Stimulated activated CD8-positive, alpha-beta memory T cell treated with anti-CD3 and anti-CD28 coated beads, Interleukin-4, amount 100 ng/mL, for 24 hours (primary cell): Measurements from ENCODE around the gene LRP2.
"Not testable (repeated sequence)": the region's sequence is repeated elsewhere in the genome, so short reads cannot be mapped to it uniquely, and the experiment has no call there.

Experiments
- DNase-seq: peaks from one replicate; pipeline ENCODE4 v3.0.0-alpha.2; 2020; ENCODE audit warnings: low read depth

Gene LRP2

DNA sequence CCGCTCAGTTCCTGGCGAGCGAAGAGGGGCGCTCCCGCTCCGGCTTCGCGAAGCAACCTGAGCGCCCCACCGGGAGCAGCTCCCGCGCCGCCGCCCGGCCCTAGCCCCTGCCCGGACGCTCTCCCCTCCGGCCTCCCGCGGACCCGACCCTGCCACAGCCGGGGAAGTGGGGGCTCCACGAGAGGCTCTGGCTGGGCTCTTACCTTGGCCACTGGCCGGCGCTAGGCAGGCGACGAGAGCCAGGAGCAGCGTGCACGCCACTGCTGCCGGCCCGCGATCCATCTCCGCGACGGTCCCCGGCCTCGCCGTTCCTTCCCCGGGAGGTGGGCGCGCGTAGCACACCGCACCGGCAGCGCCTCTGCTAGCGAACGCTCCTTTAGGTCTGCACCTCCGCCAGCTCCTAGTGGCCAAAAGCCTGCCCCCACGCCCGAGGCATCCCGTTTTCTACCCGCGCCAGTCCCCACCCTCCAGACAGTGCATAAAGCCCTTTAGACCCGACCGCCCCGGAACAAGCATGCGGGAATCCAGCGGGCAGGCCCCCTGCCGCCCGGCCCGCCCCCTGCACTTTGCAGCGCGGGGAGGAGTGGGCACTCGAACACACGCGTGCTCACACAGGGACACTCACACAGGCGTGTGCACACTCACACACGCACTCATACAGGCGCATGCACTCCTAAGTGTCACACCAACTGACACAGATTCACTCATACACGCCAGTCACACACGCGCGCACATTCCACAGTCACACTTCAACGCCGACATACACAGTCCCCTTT lies at the start of gene LRP2:
LRP2 (minus strand) TSS at position 417 of the 776 bp plus-strand sequence; CDS start at position 282, 135 bp downstream.
- no peak for DNase-seq

DNA sequence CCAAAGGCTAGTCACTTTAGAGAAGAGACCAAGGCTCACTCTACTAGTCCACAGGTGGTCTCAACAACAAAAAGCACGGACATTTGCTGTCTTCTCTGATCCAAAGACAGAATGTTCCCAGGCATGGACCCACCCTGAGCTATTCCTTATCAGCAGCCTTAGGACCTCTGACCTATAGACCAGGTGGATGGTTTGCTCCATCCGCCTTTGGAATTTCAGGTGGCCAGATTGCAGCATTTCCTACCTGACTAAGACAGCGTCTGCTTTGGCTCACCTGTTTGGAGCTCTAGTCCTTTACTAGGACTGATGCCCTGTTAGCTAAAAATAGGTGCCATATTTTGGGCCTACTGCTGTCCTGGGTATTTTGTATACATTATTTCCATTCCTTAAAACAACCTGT lies 44.6 kb upstream of the LRP2 start:
- DNase-seq = no peak

DNA sequence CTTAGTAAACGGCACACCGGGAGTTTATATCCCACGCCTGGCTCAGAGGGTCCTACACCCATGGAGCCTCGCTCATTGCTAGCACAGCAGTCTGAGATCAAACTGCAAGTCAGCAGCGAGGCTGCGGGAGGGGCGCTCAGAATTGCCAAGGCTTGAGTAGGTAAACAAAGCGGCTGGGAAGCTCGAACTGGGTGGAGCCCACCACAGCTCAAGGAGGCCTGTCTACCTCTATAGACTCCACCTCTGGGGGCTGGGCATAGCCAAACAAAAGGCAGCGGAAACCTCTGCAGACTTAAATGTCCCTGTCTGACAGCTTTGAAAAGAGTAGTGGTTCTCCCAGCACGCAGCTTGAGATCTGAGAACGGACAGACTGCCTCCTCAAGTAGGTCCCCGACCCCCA lies 37.2 kb upstream of the LRP2 start:
- not testable (repeated sequence) for DNase-seq

DNA sequence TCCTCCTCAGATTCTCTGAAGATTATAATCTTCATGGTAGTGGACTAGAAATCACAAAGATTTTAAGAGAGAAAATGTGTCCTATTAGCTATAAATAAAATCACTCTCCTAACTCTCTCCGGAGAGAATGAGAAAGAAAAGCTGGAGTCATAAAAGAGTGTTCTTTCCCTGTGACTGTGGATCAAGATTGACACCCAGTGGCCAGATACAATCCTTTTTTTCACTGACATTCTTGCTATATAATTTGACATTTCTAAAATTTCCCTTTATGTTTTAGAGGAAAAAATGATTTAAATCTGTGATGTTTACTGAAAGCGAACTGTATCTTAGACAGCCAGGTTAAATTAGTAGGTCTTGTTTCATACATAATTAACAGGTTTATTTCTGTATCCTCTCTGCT lies 35.4 kb upstream of the LRP2 start:
- no peak for DNase-seq

DNA sequence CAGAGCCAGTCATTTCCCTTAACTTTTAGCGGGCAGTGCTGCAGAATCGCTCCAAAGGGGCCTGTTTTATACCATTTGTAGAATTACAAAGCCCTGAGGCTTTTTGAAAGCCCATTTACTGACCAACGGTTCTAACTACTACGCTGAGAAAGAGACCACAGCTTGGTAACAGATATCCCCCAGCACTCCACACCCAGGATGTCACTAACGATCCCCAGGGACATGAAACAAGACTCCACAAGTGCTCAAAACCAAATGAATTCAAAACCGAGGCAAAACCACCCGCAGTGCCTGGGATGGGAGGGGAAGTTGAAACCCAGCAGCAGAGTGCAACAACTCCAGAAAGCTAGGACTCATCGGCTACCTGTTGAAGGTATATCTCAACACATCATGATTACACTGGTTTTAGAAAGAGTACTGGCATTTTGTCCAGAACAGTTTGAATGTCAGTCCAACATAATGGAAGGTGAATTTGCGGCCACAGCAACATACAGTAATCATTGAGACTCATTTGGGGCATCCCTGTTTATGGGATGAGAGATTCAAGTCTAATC lies 33.6 kb upstream of the LRP2 start:
- no peak for DNase-seq

DNA sequence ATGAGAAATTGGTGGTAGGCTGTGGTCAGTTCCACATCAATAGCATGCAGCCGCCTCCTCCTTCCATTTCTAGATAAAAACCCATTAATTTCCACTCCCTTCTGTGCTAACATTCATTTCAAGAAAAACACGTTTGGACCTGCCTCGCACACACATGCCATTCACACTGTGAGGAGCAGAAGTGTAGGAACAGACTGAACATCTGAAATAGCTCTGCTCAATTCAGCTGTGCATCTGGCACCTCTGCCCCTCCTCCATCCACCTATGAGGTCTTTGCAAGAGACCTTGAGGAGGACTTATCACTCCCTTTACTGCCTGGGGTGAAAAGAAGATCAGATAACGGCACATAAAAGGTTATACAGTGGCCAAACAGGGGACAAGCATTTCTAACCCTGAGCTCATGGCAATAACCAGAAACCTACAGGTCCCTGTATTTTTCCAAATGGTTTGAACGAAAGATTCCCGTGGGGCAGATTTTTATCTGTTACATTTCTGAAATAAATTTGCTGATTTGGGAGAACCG lies 30.8 kb upstream of the LRP2 start:
- no peak for DNase-seq

DNA sequence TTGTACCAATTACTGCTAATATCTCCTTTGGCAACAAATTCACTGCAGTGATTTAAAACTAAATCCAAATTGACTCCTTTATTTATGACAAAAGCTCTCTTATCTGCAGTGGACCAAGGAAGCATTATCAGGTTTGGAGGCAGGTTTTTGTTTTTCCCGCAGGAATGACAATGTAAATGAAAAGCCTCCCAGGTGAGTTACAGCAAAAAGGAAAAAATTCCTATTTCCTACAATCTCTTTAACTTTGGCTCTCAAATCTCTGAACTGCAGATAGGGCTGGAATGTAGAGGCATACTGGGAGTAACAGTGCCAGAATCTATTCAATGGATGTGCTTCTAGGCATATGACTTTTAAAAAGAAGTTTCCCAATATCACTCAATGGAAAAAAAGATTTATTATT lies 28.9 kb upstream of the LRP2 start:
- no peak for DNase-seq

DNA sequence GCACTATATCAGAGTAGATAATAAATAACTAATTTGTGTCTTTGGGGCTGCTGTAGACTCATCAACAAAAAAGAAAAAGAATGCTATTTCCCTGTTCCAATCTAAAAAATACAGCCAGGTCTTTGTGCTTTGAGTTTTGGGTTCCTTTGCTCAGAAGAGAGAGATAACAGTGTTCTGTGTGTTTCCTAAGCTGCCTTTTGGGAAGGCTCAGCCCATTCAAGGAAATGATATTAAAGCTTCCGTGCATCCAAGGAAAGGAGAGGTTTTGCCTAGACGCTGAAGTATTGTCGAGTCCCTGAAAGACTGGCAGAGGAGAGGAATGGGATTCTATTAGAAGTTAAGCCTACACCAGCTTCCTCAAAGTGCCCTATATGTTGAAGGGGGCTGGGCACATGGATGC lies 25.8 kb upstream of the LRP2 start:
- DNase-seq = no peak

DNA sequence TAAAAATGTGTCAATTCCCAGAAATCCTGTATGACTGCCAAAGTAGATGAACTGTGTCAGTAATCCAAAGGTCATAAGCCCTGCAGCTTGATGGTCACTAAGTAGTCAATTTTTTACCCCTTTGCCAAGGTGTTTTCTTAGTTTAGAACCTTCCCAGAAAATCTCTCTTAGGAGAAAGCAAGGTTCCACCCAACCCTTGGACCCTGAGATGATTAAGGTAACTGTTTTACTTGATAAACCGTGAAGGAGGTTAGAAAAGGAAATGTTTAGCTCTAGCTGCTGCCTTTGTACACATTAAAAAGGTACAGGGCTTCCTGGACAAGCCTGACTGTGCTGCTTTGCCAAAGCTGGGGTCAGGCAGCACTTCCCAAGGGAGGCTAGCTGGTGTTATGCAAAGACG lies 24.4 kb upstream of the LRP2 start:
- no peak for DNase-seq

DNA sequence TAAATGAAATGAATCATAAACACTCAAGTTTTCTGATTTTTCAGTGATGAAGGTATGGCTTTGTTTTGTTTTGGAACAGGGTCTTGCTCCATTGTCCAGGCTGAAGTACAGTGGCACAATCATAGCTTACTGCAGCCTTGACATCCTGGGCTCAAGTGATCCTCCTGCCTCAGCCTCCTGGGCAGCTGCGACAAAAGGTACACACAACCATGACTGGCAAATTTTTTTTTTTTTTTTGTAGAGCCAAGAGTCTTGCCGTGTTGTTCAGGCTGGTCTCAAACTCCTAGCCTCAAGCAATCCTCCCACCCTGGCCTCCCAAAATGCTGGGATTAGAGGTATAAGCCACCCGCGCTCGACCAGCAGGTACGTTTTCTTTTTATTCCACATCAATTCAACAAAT lies 22.5 kb upstream of the LRP2 start:
- DNase-seq = no peak

DNA sequence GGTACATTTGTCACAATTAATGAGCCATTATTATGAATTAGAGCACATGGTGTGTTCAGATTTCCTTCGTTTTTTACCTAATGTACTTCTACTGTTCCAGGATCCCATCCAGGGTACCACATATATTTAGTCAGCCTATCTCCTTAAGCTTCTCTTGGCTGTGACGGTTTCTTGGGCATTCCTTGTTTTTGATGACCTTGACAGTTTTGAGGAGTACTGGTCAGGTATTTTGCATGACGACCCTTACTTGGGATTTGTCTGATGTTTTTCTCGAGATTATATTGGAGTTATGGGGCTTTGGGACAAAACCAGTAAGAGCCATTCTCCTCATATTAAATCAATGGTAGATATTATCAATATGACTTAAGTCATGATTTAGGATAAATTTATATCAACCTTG lies 10.2 kb upstream of the LRP2 start:
- DNase-seq = no peak

DNA sequence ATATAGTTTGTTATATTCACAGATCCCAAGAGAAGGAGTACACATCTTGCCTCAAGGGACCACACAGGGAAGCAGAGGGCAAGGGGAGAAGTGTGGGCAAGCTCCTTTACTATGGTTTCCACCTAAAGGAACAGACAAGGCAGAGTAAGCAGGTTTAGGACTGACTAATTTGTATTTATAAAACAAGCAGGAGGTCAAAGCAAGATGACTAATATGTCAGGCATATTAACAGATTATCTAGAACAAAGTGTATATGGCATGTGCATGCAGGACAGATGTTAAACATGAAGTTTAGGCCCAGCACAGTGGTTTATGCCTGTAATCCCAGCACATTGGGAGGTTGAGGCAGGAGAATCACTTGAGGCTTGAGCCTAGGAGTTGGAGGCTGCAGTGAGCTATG lies 3.7 kb upstream of the LRP2 start:
- DNase-seq = no peak

DNA sequence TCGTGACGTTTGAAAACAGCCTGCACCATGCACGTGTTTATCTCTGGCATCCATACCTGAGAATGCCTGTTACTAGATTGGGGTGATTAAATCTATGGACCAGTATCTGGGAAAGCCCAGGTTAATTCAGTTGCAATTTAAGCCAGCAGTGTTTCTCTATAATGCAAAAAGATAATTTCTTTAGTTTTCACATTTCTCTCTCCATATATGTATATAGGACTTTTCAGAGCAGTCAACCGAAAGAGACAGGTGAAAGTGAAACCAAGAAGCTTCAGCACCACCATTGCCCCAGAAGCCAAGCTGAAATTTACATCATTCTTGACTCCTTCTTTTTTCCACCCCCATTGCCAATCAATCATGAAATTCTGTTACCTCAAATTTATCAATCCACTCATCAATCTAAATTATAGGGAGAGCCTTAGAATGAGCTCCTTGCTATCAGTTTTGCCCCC lies 2.7 kb upstream of the LRP2 start:
- no peak for DNase-seq

DNA sequence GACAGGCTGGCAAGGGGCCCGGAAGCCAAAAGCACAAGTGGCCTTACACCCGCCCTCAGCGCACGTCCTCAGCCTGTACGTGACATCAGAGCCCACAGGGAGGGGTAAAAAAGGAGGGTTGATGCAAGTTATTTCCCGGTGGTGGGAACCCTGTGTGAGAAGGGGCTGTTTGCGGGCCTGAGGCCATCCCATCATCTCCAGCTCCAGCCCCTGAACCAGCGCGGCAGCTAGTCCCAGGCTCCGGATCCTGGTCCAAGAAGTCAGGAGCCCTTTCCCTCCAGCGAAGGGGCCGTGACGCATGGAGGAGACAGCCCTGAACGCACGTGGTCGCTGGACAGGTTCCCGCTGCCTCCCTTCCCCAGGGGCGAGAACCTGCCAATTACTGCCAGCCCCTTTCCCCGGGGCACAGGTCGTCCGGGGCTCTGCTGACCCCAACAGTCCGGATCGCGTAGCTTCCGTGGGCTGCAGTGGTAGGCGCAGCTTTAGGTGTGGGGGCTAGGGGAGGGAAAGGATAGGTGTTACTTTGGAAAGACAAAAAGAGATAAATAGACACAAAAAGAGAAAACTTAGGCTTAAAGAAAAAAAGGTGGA lies 1.3 kb upstream of the LRP2 start:
- DNase-seq = no peak

DNA sequence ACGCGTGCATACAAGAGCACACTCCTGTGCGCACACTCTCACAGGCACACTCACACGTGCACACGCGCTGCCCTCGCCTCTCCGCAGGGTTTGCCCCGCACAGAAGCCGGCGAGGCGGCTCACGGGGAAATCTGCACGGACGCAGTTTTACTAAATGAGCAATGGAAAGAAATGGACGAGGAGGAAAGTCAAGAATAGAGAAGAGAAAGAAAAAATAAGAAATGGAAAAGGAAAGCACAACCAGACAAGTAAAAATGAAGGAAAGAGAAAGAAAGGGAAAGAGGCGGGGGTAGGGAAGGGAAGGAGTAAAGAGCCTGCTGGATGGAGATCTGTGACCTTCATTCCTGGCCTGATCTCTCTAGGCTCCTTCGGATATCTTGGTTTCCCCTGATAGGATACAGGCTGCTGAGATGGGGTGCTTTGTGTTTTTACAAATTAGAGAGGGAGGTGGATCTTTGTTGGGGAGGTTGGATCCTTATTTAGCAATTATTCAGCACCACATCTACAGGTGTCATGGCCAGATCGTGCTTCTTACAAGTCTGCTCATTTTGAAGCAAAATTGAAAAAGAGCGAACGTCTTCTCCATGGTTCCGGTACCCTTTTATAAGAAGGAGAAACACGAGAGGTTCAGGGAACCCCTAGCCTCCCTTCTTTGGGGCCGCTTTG lies 693 bp upstream of the LRP2 start:
- DNase-seq = no peak

DNA sequence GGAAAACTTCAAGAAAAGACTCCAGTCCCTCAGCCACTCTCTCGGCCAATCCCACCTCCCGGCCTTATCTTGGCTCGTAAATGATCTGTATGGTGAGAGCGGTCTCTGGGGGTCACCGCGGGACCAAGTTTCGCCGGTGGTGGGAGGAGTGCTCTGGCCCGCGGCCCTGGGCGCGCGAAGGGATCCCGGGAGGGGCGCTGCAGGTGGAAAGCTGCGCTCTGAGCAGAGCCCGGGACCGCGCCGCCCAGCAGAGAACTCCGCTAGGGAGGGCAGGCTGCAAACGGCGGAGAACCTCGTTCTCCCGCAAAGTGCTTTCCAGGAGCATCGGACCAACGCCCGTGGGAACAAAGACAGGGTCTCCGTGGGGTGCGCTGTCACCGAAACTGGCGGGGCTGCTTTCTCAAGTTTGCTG lies 622 bp downstream of the LRP2 start:
- DNase-seq = no peak

DNA sequence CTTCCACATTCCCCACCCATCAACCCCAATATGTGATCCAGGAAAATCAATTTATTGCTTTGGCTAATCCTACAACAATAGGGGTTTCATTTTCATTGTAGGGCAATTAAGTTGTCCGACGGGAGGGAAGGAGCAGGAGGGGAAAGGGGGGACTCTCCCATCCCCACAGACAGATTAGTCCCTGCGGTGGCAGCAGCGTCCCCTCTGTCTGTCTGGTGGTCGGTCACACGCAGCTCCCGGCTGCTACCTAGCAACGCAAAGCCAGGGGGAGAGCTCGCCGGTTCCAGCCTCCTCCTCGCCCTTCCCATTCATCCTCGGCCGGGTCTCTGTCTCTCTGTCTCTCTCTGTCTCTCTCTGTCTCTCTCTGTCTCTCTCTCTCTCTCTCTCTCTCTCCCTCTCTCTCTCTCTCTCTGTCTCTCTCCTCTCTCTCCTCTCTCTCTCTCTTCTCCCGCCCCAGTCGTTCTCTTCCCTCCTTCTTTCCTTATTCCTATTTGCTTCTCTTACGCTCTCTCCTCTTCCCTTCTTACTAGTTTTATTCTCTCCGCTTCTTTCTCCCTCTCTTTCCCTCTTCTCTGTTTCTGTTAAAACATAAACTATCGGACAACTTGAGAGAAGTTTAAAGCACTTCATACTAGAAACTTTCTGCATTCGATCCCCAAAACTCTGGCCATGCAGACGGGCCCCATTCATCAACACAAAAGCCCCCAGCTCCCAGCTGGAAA lies 1.2 kb downstream of the LRP2 start:
- DNase-seq = no peak

DNA sequence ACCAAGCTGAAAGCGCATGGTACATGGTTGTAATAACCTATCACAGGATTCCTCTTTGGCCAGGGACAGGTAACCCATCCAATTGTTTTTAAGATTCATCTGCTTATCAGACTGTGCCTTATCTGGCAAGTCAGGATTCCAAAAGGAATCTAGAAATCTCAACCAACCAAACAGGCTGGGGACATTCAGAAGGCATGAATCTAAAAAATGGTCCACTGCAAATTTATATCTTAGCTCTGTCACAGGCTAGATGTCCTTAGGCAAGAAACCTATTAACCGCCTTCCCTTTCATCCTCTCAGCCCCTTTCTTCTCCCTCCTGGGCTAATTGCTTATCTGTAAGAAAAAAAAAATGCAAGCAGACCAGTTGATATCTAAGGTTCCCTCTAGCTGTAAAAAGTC lies 4.3 kb downstream of the LRP2 start:
- DNase-seq = no peak

DNA sequence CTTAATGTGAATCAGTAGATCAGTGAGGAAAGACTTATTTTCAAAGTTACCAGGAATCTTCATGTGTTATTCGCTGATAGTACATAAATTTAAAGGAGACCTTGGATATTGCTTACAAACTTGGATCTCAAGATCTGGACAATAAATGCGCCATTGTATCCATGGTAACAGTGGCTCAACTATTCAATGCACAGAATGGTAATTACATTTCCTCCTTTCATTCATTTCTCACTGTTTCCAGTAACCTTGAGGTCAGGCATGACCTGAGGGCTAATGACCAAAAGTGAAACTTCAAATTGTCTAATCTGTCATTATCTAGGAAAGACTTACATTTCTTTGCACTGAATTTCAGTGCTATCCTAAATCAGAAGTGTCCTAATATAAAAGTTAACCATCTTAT lies 8.1 kb downstream of the LRP2 start:
- DNase-seq = no peak

DNA sequence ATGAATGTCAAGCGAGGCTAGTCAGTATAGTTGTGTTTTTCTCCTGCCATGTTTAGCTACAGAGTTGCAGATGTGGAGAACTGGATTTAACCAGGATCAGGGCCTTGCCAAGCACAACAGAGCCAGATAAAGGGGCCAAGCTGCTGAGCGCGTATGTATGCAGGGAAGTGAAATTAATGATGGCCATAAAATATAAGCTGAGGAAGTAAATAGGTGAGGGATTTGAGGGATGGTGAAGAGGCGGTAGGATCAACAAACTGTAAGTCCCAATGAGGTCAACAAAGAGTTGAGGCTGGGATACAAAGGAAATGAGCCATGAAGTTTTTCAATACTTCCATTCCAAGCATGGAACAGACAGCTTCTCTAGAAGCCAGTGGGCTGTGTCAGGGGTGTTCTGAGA lies 10.6 kb downstream of the LRP2 start:
- no peak for DNase-seq

DNA sequence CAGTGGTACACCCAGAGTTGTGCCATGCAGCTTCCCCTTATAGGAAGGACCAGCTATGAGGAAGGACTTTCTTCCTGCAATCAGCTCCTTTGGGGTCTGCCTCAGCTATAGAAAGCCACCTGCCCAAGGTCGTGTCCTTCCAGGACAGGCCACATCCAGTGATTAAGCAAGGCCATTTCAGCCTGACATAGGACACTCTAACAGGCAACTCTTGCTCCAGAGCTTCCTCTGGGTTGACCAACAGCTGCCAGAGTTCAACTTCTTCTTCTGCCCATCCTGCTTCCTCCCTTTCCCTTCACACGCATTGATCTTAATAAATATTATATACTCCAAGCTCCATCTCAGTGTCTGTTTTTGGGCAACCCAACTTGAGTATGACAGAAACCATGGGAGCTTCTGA lies 12.8 kb downstream of the LRP2 start:
- no peak for DNase-seq

DNA sequence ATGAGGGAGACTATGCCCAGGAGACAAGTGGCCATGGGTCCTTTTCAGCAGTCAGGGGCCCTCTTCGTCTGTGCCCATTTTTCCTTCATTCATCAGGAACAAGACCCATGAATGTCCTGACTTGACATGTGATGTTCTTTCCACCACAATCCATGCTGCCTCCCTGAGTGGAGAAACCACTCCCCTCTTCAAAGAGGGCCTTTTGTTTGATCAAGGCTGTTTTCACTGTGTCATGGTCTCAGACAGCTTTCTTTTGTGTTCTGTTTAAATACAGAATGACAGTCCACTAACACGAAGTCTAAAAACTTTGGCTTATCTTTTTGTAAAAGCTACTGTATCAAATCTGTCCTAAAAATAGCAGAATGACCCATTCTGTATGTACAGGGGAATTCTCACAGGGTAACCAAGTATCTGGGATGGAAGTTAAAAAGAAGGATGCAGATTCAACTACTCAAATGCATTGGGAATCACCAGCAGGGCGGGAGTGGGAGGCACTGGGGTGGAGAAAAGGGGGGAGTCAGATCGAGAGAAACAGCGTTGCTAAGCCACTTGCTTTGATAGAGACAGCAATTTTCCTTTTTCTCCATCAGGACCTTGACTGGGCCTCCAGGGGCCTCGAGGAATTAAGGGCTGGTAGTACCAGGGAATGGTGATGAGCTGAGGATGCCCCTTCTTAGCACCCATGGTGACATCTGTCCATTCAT lies 13.9 kb downstream of the LRP2 start:
- no peak for DNase-seq
